Small intestine (tissue), 7 donors: ENCODE results near the gene MYO10. TPM values are rescaled to one million over a fixed set of nuclear protein-coding genes. Genes with fewer than 3 reads are reported as not detected.

Experiments
- DNase-seq, 2 donors: peaks; one replicate each; pipeline versions ENCODE4 v3.0.0 to v3.0.0-alpha.2; 2013
- FAIRE-seq: peaks from 2 replicates; lab custom pipeline; 2012; peaks lifted over from hg19 to GRCh38; lab: Jason Lieb, UNC
- H3K27ac ChIP-seq, 3 donors: one replicate each; pipeline ENCODE4 v1.5.1; 2013; ENCODE audit warnings: low read length in 2 of 3, mild to moderate bottlenecking in 2 of 3, control low read depth in 1 of 3, inconsistent platforms in 1 of 3, low read depth in 1 of 3, moderate library complexity in 1 of 3
- H3K27me3 ChIP-seq, 3 donors: one replicate each; pipeline ENCODE4 v1.6.1; 2013; ENCODE audit warnings: low read length in 3 of 3, inconsistent platforms in 1 of 3; ENCODE audit not compliant: control insufficient read depth in 3 of 3, insufficient read depth in 3 of 3
- H3K36me3 ChIP-seq, 3 donors: one replicate each; pipeline ENCODE4 v1.6.1; 2013; ENCODE audit warnings: low read length in 3 of 3, inconsistent platforms in 1 of 3, low read depth in 1 of 3, mild to moderate bottlenecking in 1 of 3, moderate library complexity in 1 of 3; ENCODE audit not compliant: control insufficient read depth in 3 of 3, insufficient read depth in 2 of 3
- H3K4me1 ChIP-seq, 3 donors: one replicate each; pipeline ENCODE4 v1.6.1; 2013; ENCODE audit warnings: low read length in 2 of 3, inconsistent platforms in 1 of 3, low read depth in 1 of 3, mild to moderate bottlenecking in 1 of 3, moderate library complexity in 1 of 3; ENCODE audit not compliant: control insufficient read depth in 3 of 3, insufficient read depth in 2 of 3
- H3K4me3 ChIP-seq, 3 donors: one replicate each; pipeline ENCODE4 v1.5.1; 2013; ENCODE audit warnings: low read length in 3 of 3, control low read depth in 1 of 3, inconsistent platforms in 1 of 3, low read depth in 1 of 3, mild to moderate bottlenecking in 1 of 3, moderate library complexity in 1 of 3
- H3K9me3 ChIP-seq, 2 donors: one replicate each; pipeline ENCODE4 v1.6.1; 2013; ENCODE audit warnings: low read depth in 1 of 2, low read length in 1 of 2; ENCODE audit not compliant: control insufficient read depth in 2 of 2, insufficient read depth in 1 of 2
- WGBS, 3 donors: extraction: QIAGEN DNeasy Blood & Tissue Kit; methylation state at CpG; one replicate each; pipeline ENCODE4 v1.1.7; 2013; 5-methylcytosine and 5-hydroxymethylcytosine counted together
- polyA plus RNA-seq, 4 donors: library from polyadenylated mRNA; stranded (reverse) in 3 of 4; unstranded in 1 of 4; fragments of 200-250 nt in 3 of 4; fragments of 120-200 nt in 1 of 4; gene quantifications; one replicate each; pipeline versions ENCODE4 v1.2.1 to v1.2.3, GENCODE V29; 2013
- donor health status: healthy with polysubstance abuse.
- donor health status: control.
- donor health status: control.
- donor health status: Bipolar disorder and iron deficiency.
- donor health status: healthy.

Gene MYO10
- polyA plus RNA-seq, 4 donors: 10.3 to 36.5 (median 18.7) TPM

GRCh38 chr5:16866273-16866672 is 69.8 kb downstream of the MYO10 start:
- peaks cover 6 to 11% (median 8%) of the 10 kb centered on the region in 3 donors for H3K4me1 ChIP-seq
- H3K27me3 ChIP-seq: no peaks in the 10 kb centered on the region
- H3K9me3 ChIP-seq: no peaks in the 10 kb centered on the region
- H3K36me3 ChIP-seq: peaks cover 0 to 15% (median 0%) of the 10 kb centered on the region in 3 donors
- no peak overlapping the region for H3K4me3 ChIP-seq
- FAIRE-seq: no peak
- no peak overlapping the region for H3K27ac ChIP-seq
- DNase-seq: no peak
- WGBS, 3 donors: 55 to 75% (median 69%) methylated on average over 4 of the region's 4 CpGs

DNA sequence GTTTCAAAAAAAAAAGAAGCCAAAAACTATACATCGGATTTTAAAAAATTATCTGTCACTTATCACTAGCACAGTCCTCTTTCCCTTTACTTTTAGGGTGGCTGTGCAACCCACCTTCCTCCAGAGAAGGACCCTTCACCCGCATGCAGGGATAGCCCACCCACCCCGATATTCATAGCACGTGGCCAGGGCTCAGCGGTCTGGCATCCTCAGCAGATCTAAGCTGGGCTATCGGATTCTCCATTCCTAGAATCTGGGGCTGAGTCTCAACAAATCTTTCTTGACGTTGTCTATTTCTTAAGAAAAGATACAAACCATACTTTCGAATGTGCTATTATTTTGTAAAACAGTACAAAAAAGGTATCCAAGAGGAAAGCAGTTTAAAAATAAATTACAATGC is 70.9 kb downstream of the MYO10 start:
- Histone ChIP-seq H3K4me1 (peaks cover 6 to 11% (median 8%) of the 10 kb centered on the region in 3 donors), H3K36me3 (peaks cover 0 to 12% (median 0%) of the 10 kb centered on the region in 3 donors), H3K4me3 (no peak overlapping the region), H3K9me3 (no peaks in the 10 kb centered on the region), H3K27ac (no peak overlapping the region), H3K27me3 (no peaks in the 10 kb centered on the region)
- no peak for DNase-seq
- WGBS, 3 donors: 72 to 89% (median 87%) methylated on average over 8 of the region's 8 CpGs
- no peak for FAIRE-seq

- no peak overlapping the region for H3K27ac ChIP-seq
- H3K4me3 ChIP-seq: no peak overlapping the region
- no peaks in the 10 kb centered on the region for H3K27me3 ChIP-seq
- FAIRE-seq (no peak), DNase-seq (no peak)
- H3K9me3 ChIP-seq: no peaks in the 10 kb centered on the region
- peaks cover 6 to 11% (median 8%) of the 10 kb centered on the region in 3 donors for H3K4me1 ChIP-seq
- H3K36me3 ChIP-seq: peaks cover 0 to 10% (median 0%) of the 10 kb centered on the region in 3 donors
- 61 to 78% (median 68%) methylated on average over 4 of the region's 4 CpGs for WGBS, 3 donors
Measured at GRCh38 chr5:16864631-16865131, 71.4 kb downstream of the MYO10 start.

DNA sequence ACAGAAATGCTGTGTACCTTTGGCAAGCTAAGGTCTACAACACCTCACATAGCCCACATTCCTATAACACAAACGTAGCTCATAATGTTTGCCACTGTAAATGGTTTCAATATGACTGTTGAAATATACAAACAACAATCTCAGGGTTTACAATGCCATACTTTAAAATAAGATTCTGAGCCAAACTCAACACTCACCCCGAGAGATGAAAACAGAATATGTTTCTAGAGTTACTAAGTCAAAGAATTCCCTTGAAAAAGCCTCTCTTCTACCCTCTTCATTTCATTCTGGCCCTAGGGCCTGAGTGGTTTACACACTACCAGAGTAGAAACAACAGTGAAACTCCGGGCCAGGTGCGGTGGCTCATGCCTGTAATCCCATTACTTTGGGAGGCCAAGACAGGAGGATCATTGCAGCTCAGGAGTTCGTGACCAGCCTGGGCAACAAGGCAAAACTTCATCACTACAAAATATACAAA is 72.6 kb downstream of the MYO10 start:
- H3K27me3 ChIP-seq: no peaks in the 10 kb centered on the region
- H3K9me3 ChIP-seq: peaks cover 0 to 9% of the 10 kb centered on the region in 2 donors
- H3K4me3 ChIP-seq: no peak overlapping the region
- peaks cover 6 to 11% (median 8%) of the 10 kb centered on the region in 3 donors for H3K4me1 ChIP-seq
- DNase-seq (no peak), FAIRE-seq (no peak)
- WGBS, 3 donors: 77 to 84% (median 77%) methylated on average over 5 of the region's 5 CpGs
- peaks cover 0 to 8% (median 0%) of the 10 kb centered on the region in 3 donors for H3K36me3 ChIP-seq
- no peak overlapping the region for H3K27ac ChIP-seq

GRCh38 chr5:16862777-16863176 is 73.3 kb downstream of the MYO10 start:
- FAIRE-seq (no peak), DNase-seq (no peak)
- peaks cover 0 to 12% (median 0%) of the 10 kb centered on the region in 3 donors for H3K36me3 ChIP-seq
- H3K4me1 ChIP-seq: peaks cover 6 to 11% (median 8%) of the 10 kb centered on the region in 3 donors
- 54 to 68% (median 58%) methylated on average over 3 of the region's 3 CpGs for WGBS, 3 donors
- H3K4me3 ChIP-seq: no peak overlapping the region
- peaks cover 0 to 9% of the 10 kb centered on the region in 2 donors for H3K9me3 ChIP-seq
- no peak overlapping the region for H3K27ac ChIP-seq
- H3K27me3 ChIP-seq: no peaks in the 10 kb centered on the region

GRCh38 chr5:16859346-16859745 is 76.7 kb downstream of the MYO10 start:
- Histone ChIP-seq H3K36me3 (peaks cover 0 to 14% (median 0%) of the 10 kb centered on the region in 3 donors), H3K4me1 (peaks cover 0 to 3% (median 3%) of the 10 kb centered on the region in 3 donors), H3K27ac (no peak overlapping the region), H3K9me3 (peaks cover 0 to 9% of the 10 kb centered on the region in 2 donors), H3K27me3 (no peaks in the 10 kb centered on the region), H3K4me3 (no peak overlapping the region)
- no peak for FAIRE-seq
- no peak for DNase-seq

GRCh38 chr5:16858151-16858550 is 77.9 kb downstream of the MYO10 start:
- Histone ChIP-seq H3K27ac (no peak overlapping the region), H3K36me3 (peaks cover 0 to 12% (median 0%) of the 10 kb centered on the region in 3 donors), H3K4me3 (no peak overlapping the region), H3K27me3 (no peaks in the 10 kb centered on the region), H3K9me3 (peaks cover 0 to 9% of the 10 kb centered on the region in 2 donors), H3K4me1 (peaks cover 0 to 3% (median 3%) of the 10 kb centered on the region in 3 donors)
- WGBS, 3 donors: 67 to 77% (median 71%) methylated on average over 6 of the region's 6 CpGs
- FAIRE-seq (no peak), DNase-seq (no peak)

DNA sequence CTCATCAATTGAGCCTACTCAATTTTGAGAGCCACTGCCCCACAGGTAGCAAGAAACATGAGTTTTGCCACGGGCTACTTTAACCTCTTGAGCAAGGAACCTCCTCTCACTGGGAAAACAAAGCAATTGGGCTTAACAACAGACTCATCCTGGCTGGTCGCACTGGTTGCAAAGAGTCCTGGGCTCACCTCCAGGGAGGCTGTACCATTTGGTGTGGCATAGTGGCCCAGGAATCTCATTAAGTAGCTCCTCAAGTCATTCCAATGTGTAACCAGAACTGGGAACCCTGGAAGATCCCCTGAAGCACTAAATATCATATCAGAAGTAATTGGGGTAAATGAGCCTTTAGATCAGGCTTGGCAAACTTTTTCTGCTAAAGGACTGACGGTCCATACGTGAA is 78.5 kb downstream of the MYO10 start:
- H3K9me3 ChIP-seq: peaks cover 0 to 9% of the 10 kb centered on the region in 2 donors
- no peak for FAIRE-seq
- H3K4me1 ChIP-seq: peaks cover 0 to 2% (median 0%) of the 10 kb centered on the region in 3 donors
- H3K36me3 ChIP-seq: peaks cover 0 to 12% (median 0%) of the 10 kb centered on the region in 3 donors
- H3K4me3 ChIP-seq: no peak overlapping the region
- H3K27me3 ChIP-seq: no peaks in the 10 kb centered on the region
- no peak overlapping the region for H3K27ac ChIP-seq
- 74 to 89% (median 86%) methylated on average over 4 of the region's 4 CpGs for WGBS, 3 donors
- no peak for DNase-seq
